ENCODE results near the gene STK39.

STK39 gene

DNA sequence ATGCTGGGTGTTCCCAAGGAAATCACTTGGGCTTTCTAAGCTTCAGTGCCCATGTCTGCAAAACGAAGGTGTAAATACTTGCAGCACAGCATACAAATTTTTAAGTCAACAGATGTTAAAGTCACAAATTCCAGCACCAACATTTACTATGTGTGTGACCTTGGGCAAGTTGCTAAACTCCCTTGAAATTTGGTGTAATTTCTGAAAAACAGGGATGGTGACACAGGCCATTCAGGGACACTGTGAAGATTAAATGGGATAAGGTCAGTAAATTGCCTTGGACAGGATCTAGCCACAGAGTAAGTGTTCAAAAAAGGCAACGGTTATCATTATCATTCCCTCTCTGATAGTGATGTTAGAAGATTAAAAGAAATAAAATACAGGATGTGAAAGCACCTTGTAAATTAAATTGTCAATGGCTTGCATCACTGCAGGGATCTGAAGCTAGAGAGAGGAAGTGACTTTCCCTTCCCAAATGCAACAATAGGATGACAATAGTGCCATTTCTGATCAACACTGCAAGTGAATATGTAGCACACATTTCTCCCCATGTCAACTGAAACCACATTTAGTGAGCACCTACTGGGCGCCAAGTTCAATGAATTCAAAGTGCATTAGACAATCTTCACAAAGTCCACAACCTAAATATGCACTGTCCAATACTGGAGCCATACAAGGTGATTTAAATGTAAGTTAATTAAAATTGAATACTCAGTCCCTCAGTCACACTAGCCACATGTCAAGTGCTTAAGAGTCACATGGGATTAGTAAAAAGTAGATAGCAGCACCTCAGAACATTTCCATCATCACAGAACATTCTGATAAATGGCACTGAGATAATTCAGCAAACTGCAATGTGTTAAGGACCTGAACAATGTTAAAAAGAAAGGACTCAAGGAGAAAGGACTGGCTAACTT, 81.2 kb downstream of the STK39 start:
- in situ Hi-C loops (cut with MboI; ENCODE audit: low sequenced_read_pairs), result no loop called here

DNA sequence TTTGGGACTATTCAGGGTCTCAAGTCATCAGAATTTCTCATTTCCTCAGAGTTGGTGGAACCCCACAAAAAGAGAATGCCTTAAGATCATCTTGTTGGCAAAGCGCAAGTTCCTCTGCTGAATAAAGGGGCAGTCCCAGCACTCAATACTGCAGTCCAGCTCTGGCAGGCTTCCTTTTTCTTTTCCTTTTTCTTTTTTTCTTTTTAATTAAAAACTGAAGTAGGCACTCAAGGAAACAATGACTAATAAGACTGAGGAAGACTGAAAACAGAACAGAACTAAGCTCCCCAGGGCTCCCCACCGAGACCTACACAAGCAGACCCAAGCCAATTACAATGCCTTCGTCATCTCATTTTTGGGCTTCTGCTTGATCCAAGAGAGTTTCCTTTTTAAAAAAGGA, 82.0 kb downstream of the STK39 start:
- in situ Hi-C loops (cut with MboI; ENCODE audit: low sequenced_read_pairs), result no loop called here

DNA sequence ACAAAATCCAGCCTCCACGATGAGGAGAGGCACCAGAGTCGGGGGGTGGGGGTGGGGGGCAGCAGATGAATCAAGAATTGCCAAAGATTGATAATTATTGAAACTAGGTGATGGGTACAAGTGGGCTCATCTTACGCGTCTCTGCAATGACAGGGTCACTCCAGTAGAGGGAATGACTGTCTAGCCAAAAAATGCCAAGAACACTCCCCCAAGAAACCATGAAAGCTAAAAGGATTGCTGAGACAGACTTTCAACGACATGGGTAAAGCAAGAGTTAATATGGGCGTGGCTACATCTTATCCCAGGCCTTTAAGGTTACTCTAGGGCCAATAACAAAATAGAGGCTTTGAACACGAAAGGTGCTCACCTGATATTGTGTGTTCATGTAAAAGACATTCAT, 86.5 kb downstream of the STK39 start:
- in situ Hi-C loops (cut with MboI; ENCODE audit: low sequenced_read_pairs), result no loop called here

GRCh38 chr2:168159754-168160585, 87.4 kb downstream of the STK39 start:
- in situ Hi-C loops (cut with MboI; ENCODE audit: low sequenced_read_pairs), result no loop called here

- in situ Hi-C loops (cut with MboI; ENCODE audit: low sequenced_read_pairs), result no loop called here
Observed at GRCh38 chr2:168158586-168158985, 88.8 kb downstream of the STK39 start.

DNA sequence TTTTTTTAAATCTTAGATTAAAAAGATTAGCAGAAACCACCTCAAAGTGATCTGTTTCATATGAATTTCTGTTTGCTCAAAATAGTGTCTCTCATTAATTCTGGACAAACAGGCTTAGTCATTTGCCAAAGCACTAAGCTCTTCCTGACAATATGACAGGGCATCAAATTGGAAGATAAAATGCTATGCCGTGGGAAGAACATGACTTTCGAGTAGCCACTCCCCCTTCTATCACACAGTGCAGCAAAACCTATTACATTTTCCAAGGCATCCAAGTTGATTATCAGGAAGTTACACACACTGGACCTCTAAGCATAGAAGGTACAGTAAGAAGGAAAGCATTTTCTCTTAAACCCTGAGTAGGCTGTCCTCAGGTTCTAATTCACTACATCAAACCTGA, 89.5 kb downstream of the STK39 start:
- in situ Hi-C loops (cut with MboI; ENCODE audit: low sequenced_read_pairs), result no loop called here

DNA sequence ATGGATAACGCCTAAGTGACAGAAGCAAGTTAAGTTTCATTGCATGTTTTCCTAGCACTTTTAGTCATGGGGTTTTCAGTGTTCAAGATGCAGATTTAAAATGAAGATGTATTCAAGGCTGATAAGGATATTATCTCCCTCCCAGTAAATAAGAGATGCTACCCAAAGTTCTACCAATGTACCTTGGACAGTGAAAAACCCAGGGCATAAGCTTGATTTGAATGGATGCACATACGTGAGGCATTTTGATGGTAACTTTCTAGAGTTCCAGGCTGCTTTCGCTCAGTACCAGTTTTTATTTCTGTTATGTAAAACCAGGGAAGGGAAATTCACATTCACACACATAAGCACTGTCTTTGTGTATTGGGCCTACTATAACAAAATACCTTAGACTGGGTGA, 90.3 kb downstream of the STK39 start:
- in situ Hi-C loops (cut with MboI; ENCODE audit: low sequenced_read_pairs), result no loop called here

DNA sequence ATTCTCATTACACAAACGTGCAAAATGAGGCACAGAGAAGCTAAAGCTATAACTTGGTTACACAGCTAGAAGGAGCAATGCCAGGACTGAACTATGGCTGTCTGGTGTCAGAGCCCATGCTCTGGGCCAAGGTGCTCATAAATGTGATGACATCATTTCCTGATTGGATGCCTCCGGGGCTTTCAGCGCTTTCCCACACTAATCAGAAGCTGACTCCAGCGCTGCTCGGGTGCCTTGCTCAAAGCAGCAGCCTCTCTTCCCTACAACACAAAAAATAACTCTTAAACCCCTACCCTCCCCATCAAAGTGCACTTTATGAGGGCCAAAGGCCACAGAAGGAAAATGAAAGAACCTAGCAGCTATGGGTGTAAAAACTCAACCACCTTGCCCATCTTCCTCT, 90.7 kb downstream of the STK39 start:
- in situ Hi-C loops (cut with MboI; ENCODE audit: low sequenced_read_pairs), result no loop called here

GRCh38 chr2:168155680-168156079, 91.7 kb downstream of the STK39 start:
- in situ Hi-C loops (cut with MboI; ENCODE audit: low sequenced_read_pairs), result no loop called here

DNA sequence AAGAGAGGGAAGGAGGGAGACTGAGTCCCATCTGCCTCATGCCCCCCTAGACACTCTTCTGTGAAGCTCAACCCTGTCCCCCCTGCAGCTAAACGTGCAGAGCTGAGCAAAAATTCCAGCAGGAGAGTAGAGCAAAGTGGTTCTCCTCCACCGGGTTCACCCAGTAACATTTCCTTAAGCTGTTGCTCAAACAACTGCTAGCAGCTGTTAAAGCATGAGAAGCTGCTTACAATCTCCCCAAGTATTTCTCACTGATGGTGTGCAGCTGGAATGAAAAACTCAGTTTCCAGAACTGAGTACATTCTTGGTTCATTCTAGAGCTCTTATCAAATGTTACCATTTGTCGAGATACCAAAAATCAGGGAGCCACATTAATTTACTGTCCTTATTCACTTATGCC, 92.3 kb downstream of the STK39 start:
- in situ Hi-C loops (cut with MboI; ENCODE audit: low sequenced_read_pairs), result no loop called here

DNA sequence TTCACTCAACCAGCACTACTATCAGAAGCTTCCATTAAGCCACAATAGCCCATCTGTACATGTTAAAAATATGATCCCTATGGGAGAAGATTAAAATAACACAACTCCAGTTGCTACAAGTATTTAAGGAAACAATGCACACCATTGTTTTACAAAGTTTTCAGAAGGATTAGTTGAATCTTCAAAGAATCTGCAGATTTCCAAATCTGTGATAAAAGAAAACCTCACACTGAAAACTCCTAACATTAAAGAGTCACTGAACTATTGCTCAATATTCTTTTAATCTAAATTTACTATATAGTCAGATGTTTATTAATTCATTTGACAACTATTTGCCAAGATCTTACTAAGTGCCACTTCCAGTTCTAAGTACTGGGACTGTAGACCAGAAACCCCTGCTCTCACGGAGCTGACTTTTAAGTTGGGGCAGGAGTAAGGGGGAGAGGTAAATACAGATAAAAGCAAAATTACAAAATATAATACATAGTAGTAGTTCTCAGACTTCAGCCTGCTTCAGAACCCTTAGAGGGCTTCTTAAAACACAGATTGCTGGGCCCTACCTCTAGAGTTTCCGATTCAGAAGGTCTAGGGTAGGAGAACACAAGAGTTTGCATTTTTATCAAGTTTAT, 94.4 kb downstream of the STK39 start:
- in situ Hi-C loops (cut with MboI; ENCODE audit: low sequenced_read_pairs), result no loop called here

DNA sequence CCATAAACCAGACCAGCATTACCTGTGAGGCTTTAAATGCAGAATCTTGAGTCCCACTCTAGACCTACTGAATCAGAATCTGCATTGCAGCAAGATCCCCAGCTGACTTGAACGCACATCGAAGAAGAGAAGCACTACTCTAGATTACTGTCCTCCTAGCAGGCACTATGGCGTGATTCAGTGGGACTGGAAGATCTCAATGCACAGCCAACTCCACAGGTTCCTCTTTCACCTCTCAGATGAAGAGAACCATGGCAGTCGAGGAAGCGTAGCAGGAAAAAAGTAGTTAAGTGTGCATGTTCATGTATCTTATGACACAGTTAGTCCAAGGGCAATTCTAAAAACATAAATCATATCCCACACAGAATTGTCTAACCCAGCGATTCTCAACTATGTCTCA, 97.4 kb downstream of the STK39 start:
- in situ Hi-C loops (cut with MboI; ENCODE audit: low sequenced_read_pairs), result no loop called here

GRCh38 chr2:168149150-168149974, 98.0 kb downstream of the STK39 start:
- in situ Hi-C loops (cut with MboI; ENCODE audit: low sequenced_read_pairs), result no loop called here

- in situ Hi-C loops (cut with MboI; ENCODE audit: low sequenced_read_pairs), result no loop called here
Observed at GRCh38 chr2:168147830-168148794, 99.3 kb downstream of the STK39 start.

DNA sequence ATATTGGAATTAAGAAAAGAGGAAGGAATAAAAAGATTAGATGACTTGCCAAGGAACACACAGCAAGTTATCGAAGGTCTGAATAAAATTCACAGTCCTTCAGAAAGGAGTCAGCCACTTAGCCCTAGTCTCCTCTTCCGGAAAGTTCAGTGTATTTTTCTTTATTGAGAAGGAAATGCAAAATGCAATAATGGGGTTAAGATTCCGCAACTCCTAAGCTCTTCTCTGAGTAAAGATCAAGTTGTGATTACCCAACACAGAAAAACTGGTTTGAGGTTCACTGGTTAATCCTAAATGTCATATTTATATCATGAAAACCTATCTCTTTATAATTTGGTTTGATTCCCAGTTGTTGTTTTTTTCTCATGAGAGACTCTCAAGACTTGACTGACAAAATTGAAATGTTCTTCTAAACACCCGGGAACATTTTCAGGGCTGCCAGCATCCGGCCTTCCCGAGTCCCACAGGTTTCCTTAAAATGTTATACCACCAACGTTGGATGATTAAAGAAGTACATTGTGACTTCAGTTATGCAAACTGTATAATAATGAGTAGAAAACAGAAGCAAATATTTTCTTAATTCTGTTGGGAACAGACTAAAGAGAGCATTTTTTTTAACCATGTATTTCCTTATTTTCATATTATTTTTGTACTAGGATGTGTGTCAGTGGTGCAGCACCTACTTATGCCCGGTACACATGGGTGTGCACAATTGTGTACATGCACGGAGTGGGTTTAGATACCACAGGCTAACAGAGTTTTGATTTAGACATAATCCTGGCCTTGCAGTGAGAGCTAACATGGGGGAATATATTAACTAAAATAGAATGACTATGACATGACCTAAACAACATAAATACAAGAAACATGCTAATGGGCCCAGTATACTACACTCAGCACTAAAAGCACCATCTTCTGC, 100.2 kb downstream of the STK39 start:
- in situ Hi-C loops (cut with MboI; ENCODE audit: low sequenced_read_pairs), result no loop called here

GRCh38 chr2:168145426-168146310, 101.7 kb downstream of the STK39 start:
- in situ Hi-C loops (cut with MboI; ENCODE audit: low sequenced_read_pairs), result no loop called here

DNA sequence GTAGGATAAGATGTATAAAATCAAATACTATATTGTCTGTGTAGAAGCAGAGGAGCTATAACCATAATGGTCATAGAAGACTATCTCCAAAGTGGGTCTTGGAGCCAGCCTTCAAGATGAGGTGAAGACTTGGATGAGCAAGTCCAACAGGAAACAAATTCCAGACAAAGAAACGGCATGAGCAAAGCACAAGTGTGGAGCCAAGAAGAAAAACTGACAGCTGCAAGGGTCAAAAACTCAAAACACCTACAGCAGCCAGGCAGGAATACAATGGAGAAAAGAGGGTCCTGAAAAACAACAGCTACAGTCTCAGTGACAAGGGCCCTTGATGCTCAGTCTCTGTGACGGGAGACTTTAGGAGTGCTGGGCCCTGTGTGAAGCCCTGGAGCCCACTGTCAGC, 102.4 kb downstream of the STK39 start:
- in situ Hi-C loops (cut with MboI; ENCODE audit: low sequenced_read_pairs), result no loop called here

DNA sequence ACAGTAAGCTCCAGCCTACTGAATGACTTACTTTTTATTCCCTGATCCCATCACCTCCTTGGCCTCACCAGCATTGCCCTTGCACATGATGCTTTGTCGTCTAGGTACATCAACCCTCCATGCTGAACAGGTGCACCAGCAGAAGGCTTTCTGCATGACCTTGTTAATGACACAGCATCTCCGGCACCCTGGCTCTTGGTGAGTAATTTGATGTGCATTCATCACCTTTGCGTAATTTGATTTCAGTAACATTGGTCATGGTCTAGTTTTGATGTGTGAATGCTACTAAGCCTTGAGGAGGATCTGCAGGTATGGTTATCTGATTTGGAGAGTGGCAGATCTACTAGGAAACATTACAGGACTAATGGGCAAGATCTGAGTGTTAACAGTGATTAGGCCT, 103.6 kb downstream of the STK39 start:
- in situ Hi-C loops (cut with MboI; ENCODE audit: low sequenced_read_pairs), result no loop called here
